ENCODE results near the gene NEDD4L. TPM values are rescaled to one million over a fixed set of nuclear protein-coding genes. Genes with fewer than 3 reads are reported as not detected.

The NEDD4L gene
- total and polyA plus RNA-seq, 4 donors = 40.2 to 308 (median 148) TPM

GRCh38 chr18:58234359-58234741 lies 190.3 kb downstream of the NEDD4L start:
- H3K9ac ChIP-seq (ENCODE audit: insufficient read depth in 1 of 2, low read length in 2 of 2) = no peak overlapping the region
- 79 to 94% methylated on average over 2 of the region's 2 CpGs for WGBS, 2 donors
- H3K4me3 ChIP-seq = no peak overlapping the region
- no peak for TF ChIP-seq CTCF (IDR thresholded peaks at IDR 0.05; ENCODE audit: control extremely low read depth, extremely low read depth)
- no peaks in the 10 kb centered on the region for H3K27me3 ChIP-seq (ENCODE audit: control insufficient read depth in 3 of 3, insufficient read depth in 3 of 3, low read length in 2 of 3)
- DNase-seq (no peak), ATAC-seq (ENCODE audit: insufficient read depth, low FRiP score) (no peak)
- H3K36me3 ChIP-seq (ENCODE audit: control insufficient read depth in 4 of 4, insufficient read depth in 4 of 4, low read length in 4 of 4) = peaks cover 0 to 3% (median 0%) of the 10 kb centered on the region in 4 donors
- H3K9me3 ChIP-seq (ENCODE audit: control insufficient read depth in 4 of 4, insufficient read depth in 3 of 4, low read length in 3 of 4) = no peaks in the 10 kb centered on the region
- peaks cover 0 to 13% (median 4%) of the 10 kb centered on the region in 5 donors for H3K4me1 ChIP-seq (ENCODE audit: control insufficient read depth in 5 of 5, insufficient read depth in 5 of 5, low read length in 5 of 5)
- H3K27ac ChIP-seq (ENCODE audit: low read depth in 1 of 2, low read length in 1 of 2) = peak overlapping the region in 1 of 2 donors; percentile 55

GRCh38 chr18:58235001-58235436 lies 191.0 kb downstream of the NEDD4L start:
- DNase-seq (no peak), ATAC-seq (ENCODE audit: insufficient read depth, low FRiP score) (peak; percentile 45)
- Histone ChIP-seq H3K4me1 (ENCODE audit: control insufficient read depth in 5 of 5, insufficient read depth in 5 of 5, low read length in 5 of 5) (peaks cover 0 to 16% (median 4%) of the 10 kb centered on the region in 5 donors), H3K9ac (ENCODE audit: insufficient read depth in 1 of 2, low read length in 2 of 2) (no peak overlapping the region), H3K9me3 (ENCODE audit: control insufficient read depth in 4 of 4, insufficient read depth in 3 of 4, low read length in 3 of 4) (no peaks in the 10 kb centered on the region), H3K4me3 (no peak overlapping the region), H3K27me3 (ENCODE audit: control insufficient read depth in 3 of 3, insufficient read depth in 3 of 3, low read length in 2 of 3) (no peaks in the 10 kb centered on the region), H3K27ac (ENCODE audit: low read depth in 1 of 2, low read length in 1 of 2) (peak overlapping the region in 1 of 2 donors; percentile 55), H3K36me3 (ENCODE audit: control insufficient read depth in 4 of 4, insufficient read depth in 4 of 4, low read length in 4 of 4) (peaks cover 0 to 3% (median 0%) of the 10 kb centered on the region in 4 donors)
- TF ChIP-seq CTCF (IDR thresholded peaks at IDR 0.05; ENCODE audit: control extremely low read depth, extremely low read depth) = no peak
- 58 to 72% methylated on average over 9 of the region's 9 CpGs for WGBS, 2 donors

- peaks cover 0 to 16% (median 7%) of the 10 kb centered on the region in 5 donors for H3K4me1 ChIP-seq (ENCODE audit: control insufficient read depth in 5 of 5, insufficient read depth in 5 of 5, low read length in 5 of 5)
- WGBS, 2 donors = 51 to 64% methylated on average over 1 of the region's 1 CpG
- TF ChIP-seq CTCF (IDR thresholded peaks at IDR 0.05; ENCODE audit: control extremely low read depth, extremely low read depth) = no peak
- H3K27ac ChIP-seq (ENCODE audit: low read depth in 1 of 2, low read length in 1 of 2) = no peak overlapping the region
- no peaks in the 10 kb centered on the region for H3K9me3 ChIP-seq (ENCODE audit: control insufficient read depth in 4 of 4, insufficient read depth in 3 of 4, low read length in 3 of 4)
- ATAC-seq (ENCODE audit: insufficient read depth, low FRiP score) = no peak
- H3K9ac ChIP-seq (ENCODE audit: insufficient read depth in 1 of 2, low read length in 2 of 2) = no peak overlapping the region
- H3K36me3 ChIP-seq (ENCODE audit: control insufficient read depth in 4 of 4, insufficient read depth in 4 of 4, low read length in 4 of 4) = no peaks in the 10 kb centered on the region
- no peak for DNase-seq
- no peak overlapping the region for H3K4me3 ChIP-seq
- H3K27me3 ChIP-seq (ENCODE audit: control insufficient read depth in 3 of 3, insufficient read depth in 3 of 3, low read length in 2 of 3) = no peaks in the 10 kb centered on the region
Observed at GRCh38 chr18:58239879-58240278, 195.9 kb downstream of the NEDD4L start.

All from lung (tissue), 12 donors.